Thyroid gland (tissue), 4 donors: ENCODE data around the gene ACTG2. TPM values are rescaled to one million over a fixed set of nuclear protein-coding genes. Genes with fewer than 3 reads are reported as not detected.
"Not testable (repeated sequence)": the region's sequence is repeated elsewhere in the genome, so short reads cannot be mapped to it uniquely, and the experiment has no call there.

ENCODE experiments used
- DNase-seq, 2 donors: peaks; one replicate each; pipeline ENCODE4 v3.0.0-alpha.2; 2019
- H3K27ac ChIP-seq, 3 donors: fragments of 200-600 bp; sonication (generic); 1 replicate in 2 of 3; 2 replicates in 1 of 3; pipeline ENCODE4 v1.5.1; 2016 to 2019; ENCODE audit warnings: mild to moderate bottlenecking in 1 of 3, moderate library complexity in 1 of 3
- H3K27me3 ChIP-seq: fragments of 200-600 bp; sonication (generic); one replicate; pipeline ENCODE4 v1.5.1; 2019
- H3K36me3 ChIP-seq, 2 donors: fragments of 200-600 bp; sonication (generic); one replicate each; pipeline ENCODE4 v1.5.1; 2016 to 2019
- H3K4me1 ChIP-seq, 2 donors: fragments of 200-600 bp; sonication (generic); one replicate each; pipeline ENCODE4 v1.5.1; 2017 to 2019
- H3K4me3 ChIP-seq, 3 donors: fragments of 200-600 bp; sonication (generic); replicated peaks in 1 of 3; 1 replicate in 2 of 3; 2 replicates in 1 of 3; pipeline ENCODE4 v1.5.1; 2016; ENCODE audit warnings: mild to moderate bottlenecking in 1 of 3
- H3K9me3 ChIP-seq: fragments of 200-600 bp; sonication (generic); one replicate; pipeline ENCODE4 v1.5.1; 2017
- POLR2A ChIP-seq, 2 donors: fragments of 450-650 bp; IDR thresholded peaks; one replicate each; pipeline ENCODE4 v1.6.1; 2017; ENCODE audit warnings: antibody characterized with exemption in 2 of 2, mild to moderate bottlenecking in 2 of 2, moderate library complexity in 1 of 2
- WGBS, 2 donors: methylation state at CpG; one replicate each; pipeline ENCODE4 v1.1.5; 2017; 5-methylcytosine and 5-hydroxymethylcytosine counted together
- intact Hi-C: fragments of 100-400 bp; cut with DNase I; formaldehyde crosslinking; loops from one replicate; pipeline ENCODE4 v1.15.1; 2023
- total RNA-seq, 4 donors: library from RNA; depleted of rRNA; stranded (reverse); fragments of >200 nt; gene quantifications; one replicate each; pipeline ENCODE4 v1.2.3, GENCODE V29; 2016
- TF ChIP-seq, protein P1 (sequence below), 6 experiments: fragments of 200-600 bp in 3 of 6; fragments of 450-650 bp in 3 of 6; sonication (generic) in 3 of 6; IDR thresholded peaks; one replicate each; pipeline ENCODE4 v1.5.1; 2016 to 2019; ENCODE audit warnings: antibody characterized with exemption in 6 of 6, mild to moderate bottlenecking in 2 of 6, inconsistent platforms in 1 of 6, moderate library complexity in 1 of 6

ACTG2 gene
- total RNA-seq, 4 donors from 2014 or later, result 1.5 to 24.4 (median 2.3) TPM

DNA sequence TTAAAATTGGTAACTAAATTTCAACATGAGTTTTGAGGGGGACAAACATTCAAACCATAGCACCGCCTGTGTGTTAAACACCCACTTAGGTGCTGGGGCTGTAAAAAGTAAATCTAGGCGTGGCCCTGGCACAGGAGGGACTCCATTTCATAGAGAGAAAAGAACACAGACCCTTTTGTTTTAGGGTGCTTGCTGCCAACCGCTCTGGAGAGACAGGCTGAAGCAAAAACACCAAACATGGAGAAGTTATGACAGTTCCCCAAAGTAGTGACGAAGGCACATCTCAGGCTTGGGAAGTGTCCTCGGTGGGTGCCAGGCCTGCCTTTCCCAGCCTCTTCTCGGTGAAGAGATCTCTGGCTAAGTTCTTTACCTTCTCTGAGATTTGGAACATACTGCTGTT, 5.1 kb downstream of the ACTG2 start:
- H3K4me1 ChIP-seq, result no peaks in the 10 kb centered on the region
- H3K4me3 ChIP-seq, result no peak overlapping the region
- no peaks in the 10 kb centered on the region for H3K9me3 ChIP-seq
- no peaks in the 10 kb centered on the region for H3K27me3 ChIP-seq
- intact Hi-C loops, result no loop called here
- H3K27ac ChIP-seq, result no peak overlapping the region
- TF ChIP-seq, protein P1, sequence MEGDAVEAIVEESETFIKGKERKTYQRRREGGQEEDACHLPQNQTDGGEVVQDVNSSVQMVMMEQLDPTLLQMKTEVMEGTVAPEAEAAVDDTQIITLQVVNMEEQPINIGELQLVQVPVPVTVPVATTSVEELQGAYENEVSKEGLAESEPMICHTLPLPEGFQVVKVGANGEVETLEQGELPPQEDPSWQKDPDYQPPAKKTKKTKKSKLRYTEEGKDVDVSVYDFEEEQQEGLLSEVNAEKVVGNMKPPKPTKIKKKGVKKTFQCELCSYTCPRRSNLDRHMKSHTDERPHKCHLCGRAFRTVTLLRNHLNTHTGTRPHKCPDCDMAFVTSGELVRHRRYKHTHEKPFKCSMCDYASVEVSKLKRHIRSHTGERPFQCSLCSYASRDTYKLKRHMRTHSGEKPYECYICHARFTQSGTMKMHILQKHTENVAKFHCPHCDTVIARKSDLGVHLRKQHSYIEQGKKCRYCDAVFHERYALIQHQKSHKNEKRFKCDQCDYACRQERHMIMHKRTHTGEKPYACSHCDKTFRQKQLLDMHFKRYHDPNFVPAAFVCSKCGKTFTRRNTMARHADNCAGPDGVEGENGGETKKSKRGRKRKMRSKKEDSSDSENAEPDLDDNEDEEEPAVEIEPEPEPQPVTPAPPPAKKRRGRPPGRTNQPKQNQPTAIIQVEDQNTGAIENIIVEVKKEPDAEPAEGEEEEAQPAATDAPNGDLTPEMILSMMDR (IDR thresholded peaks at IDR 0.05), result no peak
- TF ChIP-seq POLR2A (IDR thresholded peaks at IDR 0.05), result no peak
- H3K36me3 ChIP-seq, result no peaks in the 10 kb centered on the region
- WGBS, 2 donors, result 71 to 83% methylated on average over 5 to 6 of the region's 6 CpGs
- DNase-seq, result no peak

DNA sequence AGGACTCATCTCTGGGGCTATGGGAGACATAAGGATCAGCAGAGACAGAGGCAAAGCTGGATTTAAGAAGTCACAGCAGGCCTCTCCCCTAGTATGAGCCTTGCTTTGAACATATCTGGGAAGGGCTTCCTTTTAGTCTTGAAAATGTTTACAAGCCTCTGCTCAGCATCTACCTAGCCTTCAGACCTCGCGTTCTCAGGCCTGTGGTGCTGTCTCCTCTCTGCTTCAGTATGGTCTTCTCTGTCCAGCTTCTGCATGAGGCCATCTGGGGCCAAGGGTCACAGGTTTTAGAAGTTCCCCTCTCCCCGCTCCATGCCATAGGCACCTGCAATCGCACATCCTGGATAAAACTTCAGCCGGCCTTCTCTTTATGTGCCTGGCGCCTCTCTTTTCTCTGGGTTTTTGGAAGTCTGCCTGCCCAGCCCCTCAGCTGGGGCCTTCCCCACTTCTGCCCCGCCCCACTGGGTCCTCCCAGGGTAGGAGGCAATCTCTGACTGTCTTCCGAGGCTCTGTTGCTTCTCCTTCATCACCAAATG, 7.1 kb downstream of the ACTG2 start:
- DNase-seq, result no peak
- H3K4me1 ChIP-seq, result no peaks in the 10 kb centered on the region
- no peak overlapping the region for H3K27ac ChIP-seq

DNA sequence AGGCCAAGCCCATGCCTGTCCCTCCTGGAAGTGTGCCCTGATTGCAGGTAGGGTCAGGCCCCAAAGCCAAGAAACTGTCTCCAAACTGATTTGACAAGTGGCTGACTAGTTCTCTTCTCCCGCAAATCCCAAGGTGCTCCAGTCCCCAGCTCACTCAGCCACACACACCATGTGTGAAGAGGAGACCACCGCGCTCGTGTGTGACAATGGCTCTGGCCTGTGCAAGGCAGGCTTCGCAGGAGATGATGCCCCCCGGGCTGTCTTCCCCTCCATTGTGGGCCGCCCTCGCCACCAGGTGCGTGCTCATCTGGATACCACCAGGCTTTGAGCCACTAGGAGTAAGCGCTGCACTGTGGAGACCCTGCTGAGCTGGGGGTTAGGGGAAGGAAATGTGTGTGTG, 8.3 kb downstream of the ACTG2 start:
- Histone ChIP-seq H3K27me3 (no peaks in the 10 kb centered on the region), H3K36me3 (no peaks in the 10 kb centered on the region), H3K27ac (no peak overlapping the region), H3K4me1 (no peaks in the 10 kb centered on the region), H3K9me3 (no peaks in the 10 kb centered on the region), H3K4me3 (no peak overlapping the region)
- TF ChIP-seq POLR2A (IDR thresholded peaks at IDR 0.05), result no peak
- TF ChIP-seq, protein P1 (IDR thresholded peaks at IDR 0.05), result no peak
- DNase-seq, result no peak
- 74 to 92% methylated on average over 7 to 9 of the region's 10 CpGs for WGBS, 2 donors
- intact Hi-C loops, result no loop called here

More for the DNA sequence above, 7.1 kb downstream of the ACTG2 start:
- intact Hi-C loops, result no loop called here
- H3K4me3 ChIP-seq, result no peak overlapping the region
- TF ChIP-seq, protein P1 (IDR thresholded peaks at IDR 0.05), result no peak
- no peak for TF ChIP-seq POLR2A (IDR thresholded peaks at IDR 0.05)
- H3K9me3 ChIP-seq, result no peaks in the 10 kb centered on the region
- WGBS, 2 donors, result 81 to 85% methylated on average over 8 of the region's 8 CpGs
- no peaks in the 10 kb centered on the region for H3K27me3 ChIP-seq
- no peaks in the 10 kb centered on the region for H3K36me3 ChIP-seq

- H3K27ac ChIP-seq, result no peak overlapping the region
- H3K36me3 ChIP-seq, result no peaks in the 10 kb centered on the region
- no peak for TF ChIP-seq POLR2A (IDR thresholded peaks at IDR 0.05)
- TF ChIP-seq, protein P1 (IDR thresholded peaks at IDR 0.05), result no peak
- intact Hi-C loops, result no loop called here
- no peak overlapping the region for H3K4me3 ChIP-seq
- no peak for DNase-seq
- 78% methylated on average over 4 of the region's 4 CpGs for WGBS, 2 donors
- H3K9me3 ChIP-seq, result no peaks in the 10 kb centered on the region
- H3K27me3 ChIP-seq, result no peaks in the 10 kb centered on the region
- no peaks in the 10 kb centered on the region for H3K4me1 ChIP-seq
Observed at GRCh38 chr2:73902284-73902683, 9.5 kb downstream of the ACTG2 start.

- no peaks in the 10 kb centered on the region for H3K9me3 ChIP-seq
- no peak for DNase-seq
- intact Hi-C loops, result no loop called here
- no peak overlapping the region for H3K27ac ChIP-seq
- no peaks in the 10 kb centered on the region for H3K27me3 ChIP-seq
- TF ChIP-seq, protein P1 (IDR thresholded peaks at IDR 0.05), result no peak
- TF ChIP-seq POLR2A (IDR thresholded peaks at IDR 0.05), result no peak
- no peaks in the 10 kb centered on the region for H3K36me3 ChIP-seq
- WGBS, 2 donors, result 87 to 88% methylated on average over 4 of the region's 4 CpGs
- H3K4me3 ChIP-seq, result no peak overlapping the region
- peaks cover 0 to 2% of the 10 kb centered on the region in 2 donors for H3K4me1 ChIP-seq
Observed at GRCh38 chr2:73903313-73903712, 10.5 kb downstream of the ACTG2 start.

GRCh38 chr2:73903949-73904613, 11.3 kb downstream of the ACTG2 start:
- intact Hi-C loops, H3K27ac ChIP-seq, DNase-seq: not testable (repeated sequence)

More at GRCh38 chr2:73903949-73904613, 11.3 kb downstream of the ACTG2 start:
- H3K4me1 ChIP-seq, H3K9me3 ChIP-seq, H3K27me3 ChIP-seq, H3K36me3 ChIP-seq, H3K4me3 ChIP-seq: not testable (repeated sequence)
- 88 to 91% methylated on average over 5 of the region's 5 CpGs for WGBS, 2 donors
